IMR-90 (cell line): Measurements from ENCODE around the gene STX8. TPM values are rescaled to one million over a fixed set of nuclear protein-coding genes. Genes with fewer than 3 reads are reported as not detected.

Source experiments
- ATAC-seq: fragments of 200-7000 bp; cut with Tn5 transposase; 2 replicates; pipeline ENCODE4 v1.9.1; 2020; ENCODE audit warnings: low read depth, mild to moderate bottlenecking, moderate library complexity
- BruUV-seq: library from RNA; stranded (reverse); fragments of 400-500 nt; replicated peaks from 2 replicates; lab custom pipeline; 2021; lab: Mats Ljungman, UMichigan
- CTCF ChIA-PET: fragments of 300-600 bp; formaldehyde crosslinking; extraction: SDS; loops from one replicate; lab custom pipeline; 2021; ENCODE audit warnings: antibody characterized with exemption; lab: Yijun Ruan, JAX
- POLR2A ChIA-PET: fragments of 300-600 bp; sonication (Branson Sonifier 250); formaldehyde crosslinking; loops from one replicate; lab custom pipeline; 2022; ENCODE audit warnings: antibody characterized with exemption; ENCODE audit not compliant: unreplicated experiment; lab: Charles Lee
- DNase-seq: peaks from one replicate; pipeline ENCODE4 v3.0.0; 2013
- H2AFZ ChIP-seq: replicated peaks from 2 replicates; pipeline ENCODE3; 2013; ENCODE audit warnings: low read length, mild to moderate bottlenecking; ENCODE audit not compliant: poor library complexity
- H2AK5ac ChIP-seq: 2 replicates; pipeline ENCODE4 v1.6.1; 2013; ENCODE audit warnings: low read depth, low read length, inconsistent platforms
- H2AK9ac ChIP-seq: replicated peaks from 2 replicates; pipeline ENCODE3; 2013; ENCODE audit warnings: mild to moderate bottlenecking, low read depth, low read length, moderate library complexity; ENCODE audit not compliant: poor library complexity
- H2BK120ac ChIP-seq: 2 replicates; pipeline ENCODE4 v1.6.1; 2013; ENCODE audit warnings: low read depth, low read length, inconsistent platforms
- H2BK15ac ChIP-seq: 3 replicates; pipeline ENCODE4 v1.6.1; 2013; ENCODE audit warnings: low read depth, low read length, inconsistent platforms
- H2BK20ac ChIP-seq: 2 replicates; pipeline ENCODE4 v1.6.1; 2013; ENCODE audit warnings: low read depth, mild to moderate bottlenecking, inconsistent platforms, low read length, moderate library complexity
- H2BK5ac ChIP-seq: 2 replicates; pipeline ENCODE4 v1.6.1; 2013; ENCODE audit warnings: mild to moderate bottlenecking, low read depth, low read length, inconsistent platforms; ENCODE audit not compliant: poor library complexity, severe bottlenecking
- H3K14ac ChIP-seq: replicated peaks from 2 replicates; pipeline ENCODE4 v1.6.1; 2013; ENCODE audit warnings: low read depth, low read length, inconsistent platforms
- H3K18ac ChIP-seq: 2 replicates; pipeline ENCODE4 v1.6.1; 2013; ENCODE audit warnings: low read depth, low read length, control low read depth
- H3K23ac ChIP-seq: 2 replicates; pipeline ENCODE4 v1.6.1; 2013; ENCODE audit warnings: low read depth, low read length, inconsistent platforms
- H3K27ac ChIP-seq: 2 replicates; pipeline ENCODE4 v1.5.1; 2013; ENCODE audit warnings: mild to moderate bottlenecking, control low read depth, low read length; ENCODE audit not compliant: insufficient read depth
- H3K27me3 ChIP-seq: 2 replicates; pipeline ENCODE4 v1.6.1; 2013; ENCODE audit warnings: low read length; ENCODE audit not compliant: control insufficient read depth, insufficient read depth
- H3K36me3 ChIP-seq: 2 replicates; pipeline ENCODE4 v1.6.1; 2013; ENCODE audit warnings: low read length, mixed read lengths; ENCODE audit not compliant: control insufficient read depth, insufficient read depth
- H3K4ac ChIP-seq: 2 replicates; pipeline ENCODE4 v1.6.1; 2013; ENCODE audit warnings: low read depth, low read length, inconsistent platforms
- H3K4me1 ChIP-seq: 2 replicates; pipeline ENCODE4 v1.6.1; 2013; ENCODE audit warnings: low read length, mixed read lengths; ENCODE audit not compliant: control insufficient read depth, insufficient read depth
- H3K4me2 ChIP-seq: 2 replicates; pipeline ENCODE4 v1.6.1; 2013; ENCODE audit warnings: low read depth, mild to moderate bottlenecking, control low read depth, low read length, moderate library complexity
- H3K4me3 ChIP-seq: 2 replicates; pipeline ENCODE4 v1.5.1; 2013; ENCODE audit warnings: low read depth, mild to moderate bottlenecking, control low read depth, low read length, moderate library complexity; ENCODE audit not compliant: insufficient read depth
- H3K56ac ChIP-seq: 2 replicates; pipeline ENCODE4 v1.6.1; 2013; ENCODE audit warnings: low read length, inconsistent platforms; ENCODE audit not compliant: insufficient read depth; ENCODE audit errors: extremely low read depth
- H3K79me1 ChIP-seq, 2 experiments: 2 replicates each; pipeline ENCODE4 v1.6.1; 2013; ENCODE audit warnings: low read length in 2 of 2, inconsistent platforms in 1 of 2, low read depth in 1 of 2
- H3K9ac ChIP-seq: 2 replicates; pipeline ENCODE4 v1.6.1; 2013; ENCODE audit warnings: low read depth, low read length, control low read depth
- H3K9me1 ChIP-seq: 2 replicates; pipeline ENCODE4 v1.6.1; 2013; ENCODE audit warnings: low read length, inconsistent platforms; ENCODE audit not compliant: insufficient read depth
- H3K9me3 ChIP-seq: 2 replicates; pipeline ENCODE4 v1.6.1; 2013; ENCODE audit warnings: low read length; ENCODE audit not compliant: control insufficient read depth, insufficient read depth
- H4K20me1 ChIP-seq: 2 replicates; pipeline ENCODE4 v1.6.1; 2013; ENCODE audit warnings: low read length, inconsistent platforms; ENCODE audit not compliant: insufficient read depth
- H4K5ac ChIP-seq: 2 replicates; pipeline ENCODE4 v1.6.1; 2013; ENCODE audit warnings: mild to moderate bottlenecking, low read depth, low read length, control low read depth
- H4K8ac ChIP-seq, 2 experiments: 2 replicates each; pipeline ENCODE4 v1.6.1; 2013; ENCODE audit warnings: low read depth in 2 of 2, low read length in 2 of 2, control low read depth in 1 of 2, inconsistent platforms in 1 of 2
- H4K91ac ChIP-seq: 2 replicates; pipeline ENCODE4 v1.6.1; 2013; ENCODE audit warnings: low read depth, low read length, inconsistent platforms; ENCODE audit not compliant: insufficient read depth
- BHLHE40 ChIP-seq: fragments of 150-350 bp; IDR thresholded peaks from 2 replicates; pipeline ENCODE4 v1.6.1; 2016; ENCODE audit warnings: mild to moderate bottlenecking, low read depth, low read length
- CEBPB ChIP-seq: IDR thresholded peaks from 2 replicates; pipeline ENCODE4 v1.6.1; 2012; ENCODE audit warnings: low read depth, low read length, improper control_type of control experiment
- CHD1 ChIP-seq: IDR thresholded peaks from 2 replicates; pipeline ENCODE4 v1.6.1; 2012; ENCODE audit warnings: low read depth, low read length, improper control_type of control experiment
- CTCF ChIP-seq: conservative IDR thresholded peaks from 2 replicates; pipeline ENCODE4 v1.5.1; 2012; ENCODE audit warnings: mild to moderate bottlenecking, low read depth, low read length, improper control_type of control experiment
- ELK1 ChIP-seq: fragments of 150-350 bp; IDR thresholded peaks from 2 replicates; pipeline ENCODE4 v1.6.1; 2016; ENCODE audit warnings: low read depth, mild to moderate bottlenecking, low read length, moderate library complexity, borderline replicate concordance
- FOS ChIP-seq: fragments of 150-350 bp; IDR thresholded peaks from 2 replicates; pipeline ENCODE4 v1.6.1; 2016; ENCODE audit warnings: low read depth, low read length
- MAFK ChIP-seq: IDR thresholded peaks from 2 replicates; pipeline ENCODE4 v1.6.1; 2012; ENCODE audit warnings: low read depth, low read length, improper control_type of control experiment
- MAZ ChIP-seq: IDR thresholded peaks from 2 replicates; pipeline ENCODE4 v1.6.1; 2012; ENCODE audit warnings: low read depth, mild to moderate bottlenecking, low read length, improper control_type of control experiment, moderate library complexity, borderline replicate concordance
- MXI1 ChIP-seq: IDR thresholded peaks from 2 replicates; pipeline ENCODE4 v1.6.1; 2012; ENCODE audit warnings: low read depth, mild to moderate bottlenecking, low read length, moderate library complexity, borderline replicate concordance
- NFE2L2 ChIP-seq: fragments of 150-350 bp; IDR thresholded peaks from 2 replicates; pipeline ENCODE4 v1.6.1; 2016; ENCODE audit warnings: low read depth, mild to moderate bottlenecking, low read length
- POLR2A ChIP-seq: IDR thresholded peaks from 2 replicates; pipeline ENCODE4 v1.6.1; 2012; ENCODE audit warnings: mild to moderate bottlenecking, low read depth, low read length
- RAD21 ChIP-seq: IDR thresholded peaks from 2 replicates; pipeline ENCODE4 v1.6.1; 2012; ENCODE audit warnings: low read length, improper control_type of control experiment
- RCOR1 ChIP-seq: IDR thresholded peaks from 2 replicates; pipeline ENCODE4 v1.6.1; 2012; ENCODE audit warnings: mild to moderate bottlenecking, low read length, improper control_type of control experiment; ENCODE audit not compliant: insufficient replicate concordance
- RFX5 ChIP-seq: IDR thresholded peaks from 2 replicates; pipeline ENCODE4 v1.8.0; 2012; ENCODE audit warnings: low read depth, mild to moderate bottlenecking, low read length, moderate library complexity
- SMC3 ChIP-seq: fragments of 150-350 bp; IDR thresholded peaks from 2 replicates; pipeline ENCODE4 v1.6.1; 2016; ENCODE audit warnings: low read depth, mild to moderate bottlenecking, antibody characterized with exemption, low read length, moderate library complexity
- USF2 ChIP-seq: fragments of 150-350 bp; IDR thresholded peaks from 2 replicates; pipeline ENCODE4 v1.6.1; 2017; ENCODE audit warnings: mild to moderate bottlenecking, antibody characterized with exemption, low read length, low read depth
- WGBS, 2 experiments: methylation state at CpG; one replicate each; pipeline versions ENCODE4 v1.1.5 to v1.1.7; 2013; ENCODE audit warnings: missing lambda C conversion rate in 2 of 2; ENCODE audit not compliant: insufficient read length in 1 of 2; ENCODE audit errors: extremely low coverage in 2 of 2; 5-methylcytosine and 5-hydroxymethylcytosine counted together
- dilution Hi-C: fragments of 300-500 bp; cut with HindIII; formaldehyde crosslinking; loops from one replicate; pipeline ENCODE4 v1.14.3; 2018; ENCODE audit warnings: low sequenced_read_pairs; ENCODE audit not compliant: unreplicated experiment
- in situ Hi-C: fragments of 300-500 bp; cut with MboI; formaldehyde crosslinking; loops from 3 replicates; pipeline ENCODE4 v1.14.3; 2019; ENCODE audit warnings: low sequenced_read_pairs, inconsistent platforms, mixed read lengths
- intact Hi-C: fragments of 100-400 bp; cut with micrococcal nuclease; formaldehyde crosslinking; loops from 2 replicates; pipeline ENCODE4 v1.10.0; 2022
- polyA plus RNA-seq, 3 experiments: library from polyadenylated mRNA; depleted of rRNA; stranded (reverse); fragments of >200 nt; gene quantifications; 2 replicates each; pipeline ENCODE4 v1.2.3, GENCODE V29; 2012; ENCODE audit warnings: low replicate concordance in 1 of 3
- total RNA-seq: library from RNA; depleted of rRNA; stranded (reverse); fragments of >200 nt; gene quantifications from 2 replicates; pipeline ENCODE4 v1.2.3, GENCODE V29; 2012

The STX8 gene
- total and polyA plus RNA-seq, 2 of the 4 experiments (the other 2 are of a cell fraction), result 26.5 to 47.0 TPM

- BruUV-seq, result no TSS peak
- Histone ChIP-seq H3K27ac (no peak overlapping the region), H4K8ac (no peak overlapping the region), H3K9ac (no peak overlapping the region), H2AFZ (no peak overlapping the region), H2BK20ac (no peak overlapping the region), H3K56ac (no peak overlapping the region), H3K4me3 (no peak overlapping the region), H3K23ac (no peak overlapping the region), H2BK5ac (no peak overlapping the region), H3K4ac (no peak overlapping the region), H3K79me1 (no peaks in the 10 kb centered on the region), H4K5ac (no peak overlapping the region), H3K4me2 (no peak overlapping the region), H3K36me3 (no peaks in the 10 kb centered on the region), H3K27me3 (no peaks in the 10 kb centered on the region), H2AK9ac (no peak overlapping the region), H4K20me1 (no peaks in the 10 kb centered on the region), H3K4me1 (peaks cover 3% of the 10 kb centered on the region; the same call in 1 of the 2 replicates), H2BK15ac (no peak overlapping the region), H3K18ac (no peak overlapping the region), H3K9me1 (no peaks in the 10 kb centered on the region), H3K14ac (no peak overlapping the region), H2AK5ac (no peak overlapping the region), H4K91ac (no peak overlapping the region), H2BK120ac (no peak overlapping the region), H3K9me3 (no peaks in the 10 kb centered on the region)
- intact Hi-C loops, result no loop called here
- ChIA-PET CTCF (interaction anchor here (0.5 to 1.0 kb wide), 2 partner anchors 8 to 10 kb away, joined by 3 to 4 read pairs; no protein-coding TSS in a partner anchor), POLR2A (no interaction called here)
- TF ChIP-seq MAZ (no peak), NFE2L2 (no peak), BHLHE40 (no peak), CEBPB (no peak), ELK1 (no peak), SMC3 (no peak), MAFK (no peak), CTCF (no peak), RAD21 (no peak), USF2 (no peak), MXI1 (no peak), FOS (no peak), POLR2A (no peak), CHD1 (no peak), RCOR1 (no peak), RFX5 (no peak)
- DNase-seq (no peak), ATAC-seq (no peak)
- no CpG with 5 or more reads among the region's 4 CpGs for WGBS, 2 experiments
- in situ Hi-C loops, result no loop called here
- dilution Hi-C loops, result no loop called here
Observed at GRCh38 chr17:9446528-9446927, 129.1 kb downstream of the STX8 start.
